A673 (cell line): ENCODE data around the gene OXT. TPM values are rescaled to one million over a fixed set of nuclear protein-coding genes. Genes with fewer than 3 reads are reported as not detected.

Experiments used
- BruUV-seq: library from RNA; stranded (reverse); fragments of 400-500 nt; replicated peaks from 2 replicates; lab custom pipeline; 2021; lab: Mats Ljungman, UMichigan
- CTCF ChIA-PET: fragments of 300-600 bp; sonication (Branson Sonifier 250); formaldehyde crosslinking; loops from one replicate; lab custom pipeline; 2022; ENCODE audit warnings: antibody characterized with exemption; lab: Charles Lee
- POLR2A ChIA-PET: fragments of 300-600 bp; sonication (Branson Sonifier 250); formaldehyde crosslinking; loops from one replicate; lab custom pipeline; 2022; ENCODE audit warnings: antibody characterized with exemption; ENCODE audit not compliant: low non-redundant PET; lab: Charles Lee
- DNase-seq: peaks from one replicate; pipeline ENCODE4 v3.0.0-alpha.2; 2015; ENCODE audit warnings: low spot score
- H3K27ac ChIP-seq: fragments of 200-600 bp; sonication (generic); 2 replicates; pipeline ENCODE4 v1.5.1; 2016; ENCODE audit warnings: mixed run types, low read depth, mild to moderate bottlenecking, mixed read lengths, antibody characterized with exemption, low read length; ENCODE audit not compliant: poor library complexity, severe bottlenecking
- H3K27me3 ChIP-seq: fragments of 200-600 bp; sonication (generic); replicated peaks from 2 replicates; pipeline ENCODE4 v1.6.1; 2017; ENCODE audit warnings: mixed run types, low read depth, mild to moderate bottlenecking, mixed read lengths, antibody characterized with exemption, low read length; ENCODE audit not compliant: insufficient read depth, poor library complexity
- H3K36me3 ChIP-seq: fragments of 200-600 bp; sonication (generic); 2 replicates; pipeline ENCODE4 v1.6.1; 2016; ENCODE audit warnings: mixed run types, mild to moderate bottlenecking, mixed read lengths, antibody characterized with exemption, low read length; ENCODE audit not compliant: insufficient read depth, poor library complexity, severe bottlenecking
- H3K4me1 ChIP-seq: fragments of 200-600 bp; sonication (generic); 2 replicates; pipeline ENCODE4 v1.6.1; 2017; ENCODE audit warnings: mixed run types, mild to moderate bottlenecking, mixed read lengths, antibody characterized with exemption, low read length; ENCODE audit not compliant: insufficient read depth, poor library complexity, severe bottlenecking
- H3K4me3 ChIP-seq: fragments of 200-600 bp; sonication (generic); 2 replicates; pipeline ENCODE4 v1.5.1; 2016; ENCODE audit warnings: low read depth, mixed run types, mild to moderate bottlenecking, mixed read lengths, low read length; ENCODE audit not compliant: poor library complexity, severe bottlenecking
- H3K9me3 ChIP-seq: fragments of 200-600 bp; sonication (generic); 2 replicates; pipeline ENCODE4 v1.6.1; 2016; ENCODE audit warnings: mixed run types, low read depth, mild to moderate bottlenecking, mixed read lengths, antibody characterized with exemption, low read length; ENCODE audit not compliant: poor library complexity, severe bottlenecking
- CTCF ChIP-seq: fragments of 300-800, 200-600 bp; sonication (generic); conservative IDR thresholded peaks from 2 replicates; pipeline ENCODE4 v1.5.1; 2017; ENCODE audit warnings: low read depth, mild to moderate bottlenecking, antibody characterized with exemption, low read length, moderate library complexity, mixed read lengths
- EZH2 ChIP-seq: fragments of 200-600 bp; sonication (generic); IDR thresholded peaks from 2 replicates; pipeline ENCODE4 v1.6.1; 2017; ENCODE audit warnings: borderline replicate concordance, low read depth, mild to moderate bottlenecking, mixed read lengths, antibody characterized with exemption, low read length; ENCODE audit not compliant: poor library complexity, severe bottlenecking
- intact Hi-C: fragments of 100-400 bp; cut with micrococcal nuclease; formaldehyde crosslinking; loops from one replicate; pipeline ENCODE4 v1.10.0; 2022; ENCODE audit not compliant: unreplicated experiment
- total RNA-seq: library from RNA; stranded (reverse); gene quantifications from 2 replicates; pipeline ENCODE4 v1.2.3, GENCODE V29; 2021

The OXT gene
- total RNA-seq, 1 experiment from 2014 or later: not detected

- BruUV-seq: no TSS peak
- ChIA-PET CTCF (no interaction called here), POLR2A (no interaction called here)
These were observed 28.1 kb upstream of the OXT start, which contains the start of gene GNRH2 for GRCh38 chr20:3043322-3043721. Gene GNRH2, plus strand, starts transcription at chr20:3043622. Its CDS starts 793 bp downstream, at chr20:3044415.

GRCh38 chr20:3044336-3044965 is 27.0 kb upstream of the OXT start:
- H3K4me1 ChIP-seq: peaks cover 2% of the 10 kb centered on the region
- H3K27ac ChIP-seq: no peak overlapping the region
- H3K9me3 ChIP-seq: no peaks in the 10 kb centered on the region
- peaks cover 24% of the 10 kb centered on the region for H3K36me3 ChIP-seq
- no peak overlapping the region for H3K4me3 ChIP-seq
- CTCF ChIA-PET: interaction anchor here (0.6 kb wide), 1 partner anchor 9 kb away, joined by 3 read pairs; no protein-coding TSS in a partner anchor
- POLR2A ChIA-PET: no interaction called here
- BruUV-seq: no TSS peak
- intact Hi-C loops: no loop called here
- no peak for DNase-seq
- TF ChIP-seq EZH2: no peak
- no peak for TF ChIP-seq CTCF
- no peaks in the 10 kb centered on the region for H3K27me3 ChIP-seq

More at GRCh38 chr20:3043322-3043721, 28.1 kb upstream of the OXT start, which contains the start of gene GNRH2:
- Histone ChIP-seq H3K27ac (no peak within 1 kb of the TSS), H3K4me3 (no peak within 1 kb of the TSS), H3K27me3 (no peaks in the 10 kb centered on the region), H3K4me1 (peaks cover 2% of the 10 kb centered on the region), H3K9me3 (no peaks in the 10 kb centered on the region), H3K36me3 (peaks cover 17% of the 10 kb centered on the region)
- TF ChIP-seq CTCF (no peak), EZH2 (no peak)
- intact Hi-C loops: no loop called here
- DNase-seq: no peak

GRCh38 chr20:3045042-3045815 is 26.2 kb upstream of the OXT start:
- POLR2A ChIA-PET: interaction anchor here (0.6 kb wide), 2 partner anchors 51 to 156 kb away, joined by 3 to 7 read pairs; no protein-coding TSS in a partner anchor
- intact Hi-C loops: no loop called here
- TF ChIP-seq CTCF (no peak), EZH2 (no peak)

More at GRCh38 chr20:3045042-3045815, 26.2 kb upstream of the OXT start:
- Histone ChIP-seq H3K27me3 (no peaks in the 10 kb centered on the region), H3K36me3 (peaks cover 28% of the 10 kb centered on the region), H3K4me1 (peaks cover 2% of the 10 kb centered on the region), H3K9me3 (no peaks in the 10 kb centered on the region), H3K4me3 (peak overlapping the region; percentile 98), H3K27ac (peak overlapping the region; percentile 87)
- BruUV-seq: no TSS peak
- CTCF ChIA-PET: interaction anchor here (0.6 to 1.0 kb wide), 2 partner anchors 9 to 1652 kb away, joined by 4 to 7 read pairs; no protein-coding TSS in a partner anchor
- DNase-seq: no peak
